ENCODE results near the gene ARL15.

- TF ChIP-seq CTCF (IDR thresholded peaks at IDR 0.05) (no peak), POLR2A (IDR thresholded peaks at IDR 0.05) (no peak)
Measured at GRCh38 chr5:54304040-54304439, 6.3 kb downstream of the ARL15 start.
